Endothelial cell of umbilical vein (primary cell): ENCODE measurements around the gene OLFM1.

ENCODE experiments used
- CTCF ChIP-seq, 2 donors: IDR thresholded peaks; 1 replicate in 1 of 2; 2 replicates in 1 of 2; pipeline ENCODE4 v1.5.1; 2011; ENCODE audit warnings: low read length in 2 of 2, mild to moderate bottlenecking in 2 of 2, moderate library complexity in 2 of 2, control low read depth in 1 of 2, inconsistent platforms in 1 of 2, low read depth in 1 of 2; ENCODE audit not compliant: insufficient read depth in 1 of 2; ENCODE audit errors: extremely low read depth in 1 of 2
- FOS ChIP-seq: IDR thresholded peaks from 2 replicates; pipeline ENCODE4 v1.6.1; 2011; ENCODE audit warnings: mild to moderate bottlenecking, low read length, moderate library complexity, borderline replicate concordance; ENCODE audit not compliant: insufficient read depth
- GATA2 ChIP-seq: IDR thresholded peaks from 2 replicates; pipeline ENCODE4 v1.7.0; 2011; ENCODE audit warnings: low read depth, mild to moderate bottlenecking, moderate library complexity, mixed read lengths, low read length; ENCODE audit not compliant: insufficient read length, insufficient read depth
- POLR2A ChIP-seq: IDR thresholded peaks from 2 replicates; pipeline ENCODE4 v1.6.1; 2012; ENCODE audit warnings: low read depth, mild to moderate bottlenecking, control low read depth, low read length
- POLR2AphosphoS5 ChIP-seq: IDR thresholded peaks from 2 replicates; pipeline ENCODE4 v1.6.1; 2012; ENCODE audit warnings: low read depth, mild to moderate bottlenecking, control low read depth, low read length, moderate library complexity; ENCODE audit not compliant: insufficient read depth

GRCh38 chr9:135139366-135139959, 52.0 kb downstream of the OLFM1 start:
- no peak for TF ChIP-seq CTCF (IDR thresholded peaks at IDR 0.05; ENCODE audit: extremely low read depth in 1 of 2, insufficient read depth in 1 of 2, low read depth in 1 of 2, low read length in 2 of 2)
- TF ChIP-seq POLR2A, result no peak
- TF ChIP-seq GATA2, result no peak
- TF ChIP-seq POLR2AphosphoS5, result no peak
- no peak for TF ChIP-seq FOS
